DOHH2 (cell line): Measurements from ENCODE around the gene SDS.

Experiments
- H3F3A ChIP-seq: fragments of 200-600 bp; sonication (generic), shearing (Covaris generic); 2 replicates; pipeline ENCODE4 v1.6.0; 2016; ENCODE audit warnings: antibody characterized with exemption, mild to moderate bottlenecking; ENCODE audit not compliant: control insufficient read depth, insufficient read depth
- H3K27ac ChIP-seq: fragments of 200-600 bp; sonication (generic); 2 replicates; pipeline ENCODE4 v1.5.1; 2014; ENCODE audit warnings: low read depth, mild to moderate bottlenecking, low read length, moderate library complexity
- H3K27me3 ChIP-seq: fragments of 200-600 bp; sonication (generic); 2 replicates; pipeline ENCODE4 v1.6.1; 2014; ENCODE audit warnings: mild to moderate bottlenecking, low read length, mixed read lengths; ENCODE audit not compliant: control insufficient read depth
- H3K36me3 ChIP-seq: fragments of 200-600 bp; sonication (generic); 2 replicates; pipeline ENCODE4 v1.6.1; 2014; ENCODE audit warnings: mild to moderate bottlenecking, low read length, moderate library complexity, mixed read lengths; ENCODE audit not compliant: control insufficient read depth
- H3K4me1 ChIP-seq: fragments of 200-600 bp; sonication (generic); 2 replicates; pipeline ENCODE4 v1.6.1; 2014; ENCODE audit warnings: mild to moderate bottlenecking, low read length, mixed read lengths; ENCODE audit not compliant: control insufficient read depth
- H3K4me2 ChIP-seq: fragments of 200-600 bp; sonication (generic); 2 replicates; pipeline ENCODE4 v1.6.0; 2014; ENCODE audit warnings: mild to moderate bottlenecking, low read length, moderate library complexity
- H3K4me3 ChIP-seq: fragments of 200-600 bp; sonication (generic); 2 replicates; pipeline ENCODE4 v1.5.1; 2014; ENCODE audit warnings: mild to moderate bottlenecking, low read length, mixed read lengths
- H3K79me2 ChIP-seq: fragments of 200-600 bp; sonication (generic); 2 replicates; pipeline ENCODE4 v1.6.1; 2014; ENCODE audit warnings: mild to moderate bottlenecking, low read length, mixed read lengths; ENCODE audit not compliant: control insufficient read depth
- H3K9me2 ChIP-seq: fragments of 200-600 bp; sonication (generic); replicated peaks from 2 replicates; pipeline ENCODE4 v1.6.1; 2014; ENCODE audit warnings: mild to moderate bottlenecking, low read length, mixed read lengths; ENCODE audit not compliant: control insufficient read depth
- H3K9me3 ChIP-seq: fragments of 200-600 bp; sonication (generic); 2 replicates; pipeline ENCODE4 v1.6.1; 2014; ENCODE audit warnings: antibody characterized with exemption, low read length, mixed read lengths; ENCODE audit not compliant: control insufficient read depth, insufficient read depth
- H4K20me1 ChIP-seq: fragments of 200-600 bp; sonication (generic); 2 replicates; pipeline ENCODE4 v1.6.0; 2014; ENCODE audit warnings: low read depth, mild to moderate bottlenecking, antibody characterized with exemption, low read length, moderate library complexity; ENCODE audit not compliant: control insufficient read depth, insufficient read depth
- CTCF ChIP-seq: fragments of 200-600 bp; sonication (generic); IDR thresholded peaks from one replicate; pipeline ENCODE4 v1.5.1; 2014; ENCODE audit warnings: antibody characterized with exemption, mild to moderate bottlenecking, low read depth, low read length; ENCODE audit not compliant: poor library complexity, severe bottlenecking
- EZH2phosphoT487 ChIP-seq: fragments of 200-600 bp; sonication (generic); IDR thresholded peaks from 2 replicates; pipeline ENCODE4 v1.6.1; 2017; ENCODE audit warnings: borderline replicate concordance, mild to moderate bottlenecking, antibody characterized with exemption, low read length, moderate library complexity, mixed read lengths

Gene SDS

GRCh38 chr12:113399490-113399889 lies 4.2 kb downstream of the SDS start:
- Histone ChIP-seq H4K20me1 (no peaks in the 10 kb centered on the region), H3K9me3 (no peaks in the 10 kb centered on the region), H3K27me3 (0 out of 2 replicates have a peak, but pooled peaks cover 5% of the 10 kb centered on the region), H3K4me2 (no peak overlapping the region), H3K36me3 (no peaks in the 10 kb centered on the region), H3K27ac (no peak overlapping the region), H3F3A (no peaks in the 10 kb centered on the region), H3K4me3 (no peak overlapping the region), H3K79me2 (no peaks in the 10 kb centered on the region), H3K4me1 (peaks cover 3% of the 10 kb centered on the region; the same call in 1 of the 2 replicates), H3K9me2 (no peaks in the 10 kb centered on the region)
- TF ChIP-seq CTCF (no peak), EZH2phosphoT487 (no peak)

GRCh38 chr12:113398346-113399290 lies 5.1 kb downstream of the SDS start:
- H3K4me1 ChIP-seq = peaks cover 3% of the 10 kb centered on the region; the same call in 1 of the 2 replicates
- no peaks in the 10 kb centered on the region for H3K36me3 ChIP-seq
- H3F3A ChIP-seq = no peaks in the 10 kb centered on the region
- no peaks in the 10 kb centered on the region for H4K20me1 ChIP-seq
- no peaks in the 10 kb centered on the region for H3K9me2 ChIP-seq
- H3K79me2 ChIP-seq = no peaks in the 10 kb centered on the region
- H3K27me3 ChIP-seq = no peaks in the 10 kb centered on the region
- H3K27ac ChIP-seq = no peak overlapping the region
- no peak for TF ChIP-seq CTCF
- TF ChIP-seq EZH2phosphoT487 = no peak
- H3K4me3 ChIP-seq = no peak overlapping the region
- no peak overlapping the region for H3K4me2 ChIP-seq
- no peaks in the 10 kb centered on the region for H3K9me3 ChIP-seq

- Histone ChIP-seq H3K79me2 (no peaks in the 10 kb centered on the region), H3F3A (no peaks in the 10 kb centered on the region), H3K9me2 (no peaks in the 10 kb centered on the region), H3K27ac (no peak overlapping the region), H3K27me3 (no peaks in the 10 kb centered on the region), H3K4me2 (no peak overlapping the region), H3K9me3 (no peaks in the 10 kb centered on the region), H4K20me1 (no peaks in the 10 kb centered on the region), H3K4me3 (no peak overlapping the region), H3K4me1 (peaks cover 6% of the 10 kb centered on the region; the same call in 1 of the 2 replicates), H3K36me3 (no peaks in the 10 kb centered on the region)
- TF ChIP-seq EZH2phosphoT487 = no peak
- TF ChIP-seq CTCF = no peak
These were observed 6.0 kb downstream of the SDS start for GRCh38 chr12:113397497-113398197.
